ENCODE data around the gene LATS2. TPM values are rescaled to one million over a fixed set of nuclear protein-coding genes. Genes with fewer than 3 reads are reported as not detected.

LATS2 gene
- total and polyA plus RNA-seq, 2 of the 8 experiments (the other 6 are each of a cell fraction or from before 2014, with no cell fraction given): 8.3 to 26.2 TPM

- TF ChIP-seq SAP30 (IDR thresholded peaks at IDR 0.05; ENCODE audit: insufficient read depth, insufficient replicate concordance, low read length) (no peak), POLR2A (IDR thresholded peaks at IDR 0.05; ENCODE audit: control extremely low read depth in 1 of 2, low read depth in 2 of 2, low read length in 2 of 2) (no peak), SP1 (IDR thresholded peaks at IDR 0.05; ENCODE audit: low read depth, low read length) (no peak), ZNF274 (IDR thresholded peaks at IDR 0.05; ENCODE audit: borderline replicate concordance, extremely low read depth, low read length) (no peak)
Observed at GRCh38 chr13:21071015-21071414, 9.6 kb upstream of the LATS2 start (continued).
